ENCODE data around the gene ATP6V1C2.

The ATP6V1C2 gene

DNA sequence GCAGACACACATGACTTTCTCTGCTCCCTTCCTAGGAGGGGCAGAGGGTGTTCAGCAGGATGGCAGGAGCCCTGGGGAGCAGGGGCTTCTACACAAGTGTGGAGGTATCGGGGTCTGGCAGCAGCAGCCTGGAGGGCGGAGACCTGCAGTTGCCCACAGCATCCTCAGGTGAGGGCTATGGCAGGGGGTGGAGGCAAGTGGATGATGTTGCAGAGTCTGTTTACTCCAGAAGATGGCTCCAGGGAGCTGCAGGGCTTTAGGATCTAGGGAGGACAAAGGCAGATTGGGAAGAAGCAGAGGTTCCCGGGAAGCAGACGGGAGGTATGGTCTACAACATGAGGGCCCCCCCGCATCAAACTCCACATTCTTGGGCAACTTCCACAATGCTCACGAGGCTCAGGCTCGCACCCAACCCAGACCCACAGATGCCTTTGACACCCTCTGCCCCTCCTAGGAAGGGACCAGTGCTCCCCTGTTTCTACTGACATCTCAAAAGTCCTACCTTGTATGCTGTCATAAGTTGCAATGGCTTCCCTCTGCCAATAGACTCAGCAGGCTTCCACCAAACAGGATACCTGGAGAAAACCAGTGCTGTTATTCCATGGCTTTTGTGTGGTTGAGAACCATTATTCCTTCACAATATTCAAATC lies 12.0 kb upstream of the ATP6V1C2 start:
- no peak overlapping the region for H3K4me3 ChIP-seq (replicated peaks; ENCODE audit: low read depth, low read length)
- no peak for DNase-seq (ENCODE audit: extremely low read depth, low read depth)
- TF ChIP-seq, protein P1, sequence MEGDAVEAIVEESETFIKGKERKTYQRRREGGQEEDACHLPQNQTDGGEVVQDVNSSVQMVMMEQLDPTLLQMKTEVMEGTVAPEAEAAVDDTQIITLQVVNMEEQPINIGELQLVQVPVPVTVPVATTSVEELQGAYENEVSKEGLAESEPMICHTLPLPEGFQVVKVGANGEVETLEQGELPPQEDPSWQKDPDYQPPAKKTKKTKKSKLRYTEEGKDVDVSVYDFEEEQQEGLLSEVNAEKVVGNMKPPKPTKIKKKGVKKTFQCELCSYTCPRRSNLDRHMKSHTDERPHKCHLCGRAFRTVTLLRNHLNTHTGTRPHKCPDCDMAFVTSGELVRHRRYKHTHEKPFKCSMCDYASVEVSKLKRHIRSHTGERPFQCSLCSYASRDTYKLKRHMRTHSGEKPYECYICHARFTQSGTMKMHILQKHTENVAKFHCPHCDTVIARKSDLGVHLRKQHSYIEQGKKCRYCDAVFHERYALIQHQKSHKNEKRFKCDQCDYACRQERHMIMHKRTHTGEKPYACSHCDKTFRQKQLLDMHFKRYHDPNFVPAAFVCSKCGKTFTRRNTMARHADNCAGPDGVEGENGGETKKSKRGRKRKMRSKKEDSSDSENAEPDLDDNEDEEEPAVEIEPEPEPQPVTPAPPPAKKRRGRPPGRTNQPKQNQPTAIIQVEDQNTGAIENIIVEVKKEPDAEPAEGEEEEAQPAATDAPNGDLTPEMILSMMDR (IDR thresholded peaks at IDR 0.05; ENCODE audit: low read depth, low read length, missing control alignments) = peak; percentile 47

DNA sequence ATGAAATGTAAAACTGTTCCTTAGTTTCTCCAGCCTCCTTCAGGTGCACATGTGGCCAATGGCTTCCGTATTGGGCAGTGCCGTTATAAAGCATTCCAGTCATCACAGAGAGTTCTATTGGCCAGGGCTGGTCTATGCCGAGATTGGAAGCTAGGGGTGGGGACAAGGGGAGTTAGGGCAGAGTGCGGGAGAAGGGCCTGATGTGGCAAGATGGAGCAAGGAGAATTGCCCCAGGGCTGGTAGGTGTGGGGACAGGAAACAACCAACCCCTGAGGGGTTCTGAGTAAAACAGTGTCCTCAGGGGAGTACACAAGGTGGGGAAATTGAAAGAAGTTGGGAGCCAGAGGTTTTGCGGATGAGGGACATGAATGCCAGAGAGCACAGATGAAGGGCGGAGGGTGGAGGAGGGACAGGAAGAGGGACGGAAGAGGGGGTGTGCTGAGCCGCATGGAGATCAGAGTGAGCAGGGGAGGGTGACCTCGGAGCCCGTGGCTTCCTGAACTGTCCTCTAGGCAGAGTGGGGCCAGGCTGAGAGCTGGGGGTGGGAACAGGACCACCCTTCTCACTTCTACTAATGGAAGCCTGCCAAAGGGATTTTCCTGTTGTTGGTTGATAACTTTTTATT lies 9.1 kb upstream of the ATP6V1C2 start:
- no peak for DNase-seq (ENCODE audit: extremely low read depth, low read depth)
- TF ChIP-seq, protein P1 (IDR thresholded peaks at IDR 0.05; ENCODE audit: low read depth, low read length, missing control alignments) = no peak
- no peak overlapping the region for H3K4me3 ChIP-seq (replicated peaks; ENCODE audit: low read depth, low read length)

DNA sequence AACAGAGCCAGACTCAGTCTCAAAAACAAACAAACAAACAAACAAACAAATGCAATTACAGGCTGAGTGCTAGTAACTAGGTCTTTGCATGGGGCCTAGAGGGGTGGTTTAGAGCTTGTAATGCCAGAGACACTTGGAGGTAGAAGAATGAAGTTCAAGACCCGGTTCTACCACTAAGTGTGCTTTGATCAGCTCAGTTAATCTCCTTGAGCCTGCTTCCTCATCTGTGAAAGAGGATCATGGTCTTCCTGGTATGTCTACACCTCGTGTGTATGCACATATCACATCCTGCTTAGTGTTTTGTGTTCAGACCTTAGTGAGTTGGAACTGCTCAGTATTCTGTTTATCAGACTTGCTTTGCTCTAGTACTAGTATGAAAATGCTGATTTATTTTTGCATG lies 4.8 kb upstream of the ATP6V1C2 start:
- no peak for DNase-seq (ENCODE audit: extremely low read depth, low read depth)
- no peak overlapping the region for H3K4me3 ChIP-seq (replicated peaks; ENCODE audit: low read depth, low read length)
- TF ChIP-seq, protein P1 (IDR thresholded peaks at IDR 0.05; ENCODE audit: low read depth, low read length, missing control alignments) = no peak

DNA sequence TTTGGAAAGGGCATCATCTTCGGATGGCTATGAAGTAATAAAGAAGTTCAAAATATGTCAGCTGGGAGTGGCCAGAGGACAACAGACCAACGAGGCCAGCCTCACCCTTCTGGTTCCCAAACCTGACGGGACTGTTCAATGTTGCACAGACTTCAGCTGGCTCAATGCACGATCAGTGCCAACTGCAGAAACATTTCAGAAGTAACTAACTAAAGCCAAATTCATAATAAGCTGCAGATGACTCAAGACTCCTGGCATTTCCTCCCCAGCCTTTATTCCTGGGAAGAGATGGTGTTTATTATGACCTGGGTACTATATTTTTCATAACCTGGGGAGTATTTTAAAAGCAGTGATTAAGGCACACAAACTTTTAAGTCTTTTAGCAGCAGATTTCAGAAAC lies 3.8 kb upstream of the ATP6V1C2 start:
- TF ChIP-seq, protein P1 (IDR thresholded peaks at IDR 0.05; ENCODE audit: low read depth, low read length, missing control alignments) = no peak
- no peak overlapping the region for H3K4me3 ChIP-seq (replicated peaks; ENCODE audit: low read depth, low read length)
- peak; percentile 19 for DNase-seq (ENCODE audit: extremely low read depth, low read depth)

DNA sequence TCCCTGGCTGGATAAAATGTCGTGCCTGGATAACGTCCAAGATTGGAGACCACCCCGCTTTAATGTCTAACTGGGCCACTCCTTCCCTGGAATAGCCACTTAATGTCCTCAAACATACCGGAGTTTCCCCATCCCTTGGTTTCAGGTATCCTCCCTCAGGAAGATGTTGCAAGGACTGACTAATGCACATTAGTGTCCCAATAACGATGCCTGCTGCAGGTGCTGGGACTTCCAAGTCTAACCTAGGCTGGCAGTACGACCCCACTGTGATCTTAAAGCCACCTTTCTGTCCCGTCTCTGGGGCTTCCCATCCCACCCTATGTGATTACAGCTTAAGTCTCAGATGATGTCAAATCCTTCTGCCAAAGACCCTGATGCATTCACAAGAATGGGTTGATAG lies 1.1 kb upstream of the ATP6V1C2 start:
- no peak overlapping the region for H3K4me3 ChIP-seq (replicated peaks; ENCODE audit: low read depth, low read length)
- TF ChIP-seq, protein P1 (IDR thresholded peaks at IDR 0.05; ENCODE audit: low read depth, low read length, missing control alignments) = no peak
- DNase-seq (ENCODE audit: extremely low read depth, low read depth) = no peak

DNA sequence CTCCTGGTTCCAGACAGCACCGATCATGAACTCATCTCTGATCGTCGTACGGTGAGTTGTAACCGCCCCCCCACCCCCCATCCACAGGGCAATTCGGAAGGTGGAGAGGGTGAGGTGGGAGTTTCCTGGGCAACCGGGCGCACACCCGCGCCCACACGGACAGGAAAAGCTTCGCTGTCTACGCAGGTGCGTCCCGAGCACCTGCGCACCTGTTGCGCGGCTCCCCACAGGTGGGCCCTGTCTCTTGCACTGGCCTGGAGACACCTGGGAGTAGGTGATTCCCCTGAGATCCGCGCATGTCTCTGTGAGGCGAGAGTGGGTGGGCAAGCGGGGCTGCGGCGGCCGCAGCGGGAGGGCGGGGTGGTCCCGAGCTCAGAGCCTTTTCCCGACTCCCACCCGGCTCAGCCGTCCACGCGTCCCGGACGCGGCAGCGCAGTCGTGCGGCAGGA lies 459 bp upstream of the ATP6V1C2 start:
- TF ChIP-seq, protein P1 (IDR thresholded peaks at IDR 0.05; ENCODE audit: low read depth, low read length, missing control alignments) = no peak
- H3K4me3 ChIP-seq (replicated peaks; ENCODE audit: low read depth, low read length) = peak overlapping the region; percentile 32
- DNase-seq (ENCODE audit: extremely low read depth, low read depth) = no peak

Measured in HFF-Myc (cell line).